Measurements from ENCODE around the gene RALY. TPM values are rescaled to one million over a fixed set of nuclear protein-coding genes. Genes with fewer than 3 reads are reported as not detected.

The RALY gene
- total RNA-seq, 1 experiment from 2014 or later = 218 TPM

DNA sequence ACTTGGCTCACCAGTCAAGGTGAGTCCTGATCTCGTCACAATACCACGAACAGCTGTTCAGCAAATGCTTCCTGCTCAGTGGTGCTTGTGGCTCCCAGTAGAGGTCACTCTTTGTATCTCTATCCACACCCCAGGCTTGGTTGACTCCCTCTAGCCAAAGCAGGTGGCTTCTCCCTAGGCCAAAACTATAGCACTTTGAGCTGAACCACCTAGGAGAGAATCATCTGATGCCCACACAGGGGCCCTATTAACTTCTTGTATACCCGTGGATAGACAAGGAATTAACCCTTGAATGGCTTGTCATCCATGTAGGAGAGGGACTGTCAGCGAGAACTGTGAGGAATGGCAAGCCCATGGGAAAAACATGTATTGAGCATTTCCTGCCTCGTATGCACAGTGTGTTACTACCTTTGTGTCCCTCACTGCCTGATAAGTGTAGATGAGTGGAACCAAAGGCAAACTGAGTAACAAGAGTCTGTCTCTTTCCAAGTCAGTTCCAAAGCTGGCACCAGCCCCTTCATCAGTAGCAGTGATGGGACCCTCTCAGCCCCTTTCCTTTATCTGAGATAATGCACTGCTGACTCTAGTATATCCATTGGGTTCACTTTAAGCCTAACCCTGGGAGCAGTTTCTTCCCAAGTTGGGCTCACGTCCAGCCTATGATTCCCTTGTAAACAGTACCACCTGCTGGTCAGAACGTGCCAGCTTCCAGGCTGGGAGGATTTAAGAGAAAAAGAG is 75.8 kb downstream of the RALY start:
- in situ Hi-C loops (cut with HindIII; ENCODE audit: low sequenced_read_pairs) = loop anchor here (5.0 kb wide), 1 partner anchor 67 kb away; no protein-coding TSS in a partner anchor
- DNase-seq (ENCODE audit: low spot score) = peak; percentile 89

DNA sequence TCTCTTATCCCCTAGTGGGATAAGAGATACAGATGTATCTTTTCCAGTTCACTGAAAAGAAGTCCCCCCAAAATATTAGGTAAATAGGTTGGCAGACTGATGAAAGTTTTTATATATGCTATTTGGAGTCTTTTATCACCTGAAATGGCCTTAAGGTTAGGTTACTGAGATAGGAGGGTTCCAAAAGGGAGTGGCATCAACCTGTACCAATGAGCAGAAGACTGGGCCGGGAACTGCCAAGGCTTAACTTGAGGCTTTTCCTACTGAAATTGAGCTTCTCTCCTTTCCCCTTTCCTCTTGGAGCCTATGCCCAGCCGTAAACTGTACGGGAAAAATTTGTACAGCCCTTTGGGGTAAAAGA is 76.3 kb downstream of the RALY start:
- in situ Hi-C loops (cut with HindIII; ENCODE audit: low sequenced_read_pairs) = loop anchor here (5.0 kb wide), 1 partner anchor 68 kb away; no protein-coding TSS in a partner anchor

DNA sequence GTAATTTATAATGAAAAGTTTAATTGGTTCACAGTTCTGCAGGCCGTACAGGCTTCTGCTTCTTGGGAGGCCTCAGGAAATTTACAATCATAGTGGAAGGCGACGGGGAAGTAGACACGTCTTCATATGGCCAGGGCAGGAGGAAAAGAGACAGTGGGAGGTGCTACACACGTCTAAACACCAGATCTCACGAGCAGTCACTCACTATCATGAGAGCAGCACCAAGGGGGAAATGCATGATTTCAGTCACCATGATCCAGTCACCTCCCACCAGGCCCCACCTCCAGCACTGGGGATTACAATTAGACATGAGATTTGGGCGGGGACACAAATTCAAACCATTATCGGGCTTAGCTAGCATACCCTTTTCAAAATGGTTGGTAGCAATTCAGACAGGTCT is 77.1 kb downstream of the RALY start:
- in situ Hi-C loops (cut with HindIII; ENCODE audit: low sequenced_read_pairs) = loop anchor here (5.0 kb wide), 1 partner anchor 69 kb away; no protein-coding TSS in a partner anchor
- no peak for DNase-seq (ENCODE audit: low spot score)

More for the DNA sequence above, 76.3 kb downstream of the RALY start:
- DNase-seq (ENCODE audit: low spot score) = no peak

DNA sequence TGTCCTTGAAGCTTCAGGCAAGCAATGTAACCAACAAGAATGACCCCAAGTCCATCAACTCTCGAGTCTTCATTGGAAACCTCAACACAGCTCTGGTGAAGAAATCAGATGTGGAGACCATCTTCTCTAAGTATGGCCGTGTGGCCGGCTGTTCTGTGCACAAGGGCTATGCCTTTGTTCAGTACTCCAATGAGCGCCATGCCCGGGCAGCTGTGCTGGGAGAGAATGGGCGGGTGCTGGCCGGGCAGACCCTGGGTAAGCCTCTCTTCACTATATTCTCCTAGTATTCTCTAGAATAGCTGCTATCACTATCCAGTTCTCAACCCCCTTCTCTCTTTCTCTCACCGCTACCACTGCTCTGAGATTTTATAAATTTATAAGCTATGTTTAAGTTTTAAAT is 78.4 kb downstream of the RALY start:
- in situ Hi-C loops (cut with HindIII; ENCODE audit: low sequenced_read_pairs) = loop anchor here (5.0 kb wide), 1 partner anchor 70 kb away; no protein-coding TSS in a partner anchor

DNA sequence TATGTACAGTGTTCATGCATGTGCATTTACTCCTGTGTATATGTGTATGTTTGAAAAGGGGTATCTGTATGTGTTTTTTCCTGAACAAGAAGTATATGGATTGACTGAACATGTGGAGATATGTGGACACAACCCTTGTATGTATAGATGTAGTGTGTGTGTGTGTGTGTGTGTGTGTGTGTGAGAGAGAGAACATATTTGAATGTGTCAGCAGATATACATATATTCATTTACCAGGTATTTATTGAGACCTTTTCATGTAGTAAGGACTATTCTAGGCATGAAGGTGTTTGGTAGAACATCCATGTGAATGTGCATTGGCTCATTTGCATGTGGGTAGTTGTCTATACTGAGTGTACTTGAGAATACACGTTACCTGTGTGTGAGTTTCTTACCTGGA is 79.1 kb downstream of the RALY start:
- DNase-seq (ENCODE audit: low spot score) = no peak
- in situ Hi-C loops (cut with HindIII; ENCODE audit: low sequenced_read_pairs) = loop anchor here (5.0 kb wide), 1 partner anchor 70 kb away; no protein-coding TSS in a partner anchor

More for the DNA sequence above, 78.4 kb downstream of the RALY start:
- no peak for DNase-seq (ENCODE audit: low spot score)

DNA sequence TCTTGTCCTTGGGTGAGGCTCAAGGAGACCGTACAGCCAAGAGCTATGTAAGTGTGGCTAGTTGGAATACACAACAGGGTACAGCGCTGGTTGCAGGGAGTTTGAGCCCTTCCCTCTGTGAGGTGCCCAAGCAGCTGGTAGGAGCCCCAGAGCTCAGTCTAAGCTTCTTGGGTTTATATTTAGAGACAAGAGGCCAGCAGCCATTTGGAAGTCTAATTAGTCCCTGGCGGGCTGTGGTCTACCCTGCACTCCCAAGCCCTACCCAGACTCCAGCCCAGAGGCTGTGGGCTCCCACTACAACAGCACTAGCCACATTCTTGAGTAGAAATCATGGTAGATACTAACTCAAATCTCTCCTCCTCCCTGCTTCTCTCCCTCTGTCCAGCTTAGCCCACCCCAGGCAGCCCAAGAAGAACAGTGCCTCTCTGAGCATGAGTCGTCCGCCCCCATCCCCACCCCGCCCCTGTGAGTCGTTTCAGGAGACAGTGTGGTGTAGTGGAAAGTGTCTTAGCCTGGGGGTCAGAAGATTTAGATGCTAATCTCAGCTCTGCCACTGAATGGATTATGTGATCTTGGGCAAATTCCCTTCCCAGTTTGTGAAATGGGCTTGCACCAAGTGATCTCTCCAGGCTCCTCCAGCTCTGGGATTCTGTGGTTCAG is 80.5 kb downstream of the RALY start:
- in situ Hi-C loops (cut with HindIII; ENCODE audit: low sequenced_read_pairs) = loop anchor here (5.0 kb wide), 1 partner anchor 72 kb away; no protein-coding TSS in a partner anchor
- no peak for DNase-seq (ENCODE audit: low spot score)

DNA sequence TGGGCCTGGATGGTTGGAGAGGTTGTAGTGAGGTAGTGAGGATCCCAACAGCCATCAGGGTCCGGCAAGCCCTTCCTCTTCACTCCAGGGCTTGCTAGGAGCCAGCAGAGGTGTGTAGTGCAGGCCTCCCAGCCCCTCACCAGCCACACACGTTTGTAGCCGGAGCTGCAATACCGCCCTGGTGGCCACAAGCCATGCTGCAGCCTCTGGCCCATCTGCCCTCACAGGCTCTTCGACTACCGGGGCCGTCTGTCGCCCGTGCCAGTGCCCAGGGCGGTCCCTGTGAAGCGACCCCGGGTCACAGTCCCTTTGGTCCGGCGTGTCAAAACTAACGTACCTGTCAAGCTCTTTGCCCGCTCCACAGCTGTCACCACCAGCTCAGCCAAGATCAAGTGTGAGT is 81.9 kb downstream of the RALY start:
- in situ Hi-C loops (cut with HindIII; ENCODE audit: low sequenced_read_pairs) = no loop called here
- DNase-seq (ENCODE audit: low spot score) = no peak

DNA sequence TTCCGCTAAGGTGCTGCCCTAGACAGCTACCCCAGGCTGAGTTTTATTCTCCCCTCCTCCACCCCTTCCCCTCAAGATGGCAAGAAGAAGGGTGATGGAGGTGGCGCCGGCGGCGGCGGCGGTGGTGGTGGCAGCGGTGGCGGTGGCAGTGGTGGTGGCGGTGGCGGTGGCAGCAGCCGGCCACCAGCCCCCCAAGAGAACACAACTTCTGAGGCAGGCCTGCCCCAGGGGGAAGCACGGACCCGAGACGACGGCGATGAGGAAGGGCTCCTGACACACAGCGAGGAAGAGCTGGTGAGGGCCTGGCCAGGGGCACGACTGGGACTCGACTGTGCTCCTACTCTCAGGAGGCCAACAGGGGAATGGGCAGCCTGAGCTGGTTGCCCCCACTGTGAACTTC is 83.2 kb downstream of the RALY start:
- in situ Hi-C loops (cut with HindIII; ENCODE audit: low sequenced_read_pairs) = no loop called here
- no peak for DNase-seq (ENCODE audit: low spot score)

DNA sequence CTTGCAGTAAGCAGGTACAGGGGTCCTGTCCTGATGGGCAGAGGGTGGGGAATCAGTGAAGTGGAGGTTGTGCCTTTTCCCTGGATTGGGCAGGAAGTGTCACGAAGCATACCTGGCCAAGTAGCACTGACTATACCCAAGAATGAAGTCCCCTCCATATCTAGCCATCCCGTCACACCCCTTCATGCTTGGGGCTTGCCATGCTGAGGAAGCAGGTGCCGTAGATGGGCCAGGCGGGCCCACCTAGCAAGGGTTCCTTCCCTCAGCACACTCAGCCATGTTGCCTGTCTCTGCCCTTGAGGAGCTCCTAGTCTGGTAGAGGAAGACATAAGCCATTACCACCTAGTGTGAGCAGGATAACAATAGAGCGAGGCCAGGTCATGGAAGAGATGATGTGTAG is 84.8 kb downstream of the RALY start:
- no peak for DNase-seq (ENCODE audit: low spot score)
- in situ Hi-C loops (cut with HindIII; ENCODE audit: low sequenced_read_pairs) = no loop called here

DNA sequence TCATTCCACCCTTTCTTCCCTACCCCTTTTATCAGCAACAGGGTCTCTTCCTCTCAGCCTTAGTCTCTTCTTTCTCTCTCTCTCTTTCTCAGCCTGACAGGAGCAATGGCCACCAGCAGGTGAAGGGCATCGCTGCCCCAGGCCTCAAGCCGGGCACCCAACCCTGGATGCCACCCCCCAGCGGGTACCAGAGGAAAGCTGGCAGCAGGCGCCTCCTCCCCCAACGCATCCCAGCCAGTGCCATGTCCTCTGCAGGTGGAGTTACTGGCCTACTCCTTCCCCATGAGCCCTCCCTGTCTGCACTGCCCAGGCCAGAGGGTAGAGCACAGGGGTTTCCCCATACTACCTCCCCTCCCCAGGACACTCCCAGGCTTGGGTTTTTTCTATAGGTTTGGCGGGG is 86.1 kb downstream of the RALY start:
- in situ Hi-C loops (cut with HindIII; ENCODE audit: low sequenced_read_pairs) = no loop called here
- no peak for DNase-seq (ENCODE audit: low spot score)

DNA sequence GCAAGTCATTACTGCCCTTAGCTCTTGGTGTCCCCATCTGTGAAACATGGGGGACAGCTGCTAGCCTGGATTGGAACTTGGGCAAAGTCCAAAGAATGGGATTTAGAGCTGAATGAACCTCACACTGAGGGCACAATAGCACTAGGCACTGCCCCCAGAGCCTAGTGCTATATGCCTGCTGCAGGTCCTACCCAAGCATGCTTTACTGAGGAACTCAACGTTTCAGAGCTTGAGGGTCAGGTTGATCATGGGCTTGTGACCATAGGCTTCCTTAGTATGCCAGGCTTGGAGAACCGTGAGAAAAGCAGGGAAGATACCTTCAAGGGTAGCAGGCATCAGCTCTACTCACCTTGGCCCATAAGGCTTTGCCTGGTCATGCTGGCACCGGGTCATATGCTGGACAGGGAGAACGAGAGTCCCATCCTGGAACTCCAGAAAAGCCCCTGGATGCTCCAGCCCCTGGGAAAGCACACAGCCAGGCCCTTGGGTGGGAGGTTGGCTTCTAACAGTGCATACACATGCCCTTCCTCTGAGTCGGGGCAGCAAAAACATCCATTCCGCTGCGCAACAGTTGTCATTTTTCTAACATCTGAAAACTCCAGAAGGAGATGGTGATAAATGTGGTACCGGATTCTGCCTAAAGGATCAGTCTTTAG is 88.6 kb downstream of the RALY start:
- in situ Hi-C loops (cut with HindIII; ENCODE audit: low sequenced_read_pairs) = no loop called here
- DNase-seq (ENCODE audit: low spot score) = peak; percentile 18

DNA sequence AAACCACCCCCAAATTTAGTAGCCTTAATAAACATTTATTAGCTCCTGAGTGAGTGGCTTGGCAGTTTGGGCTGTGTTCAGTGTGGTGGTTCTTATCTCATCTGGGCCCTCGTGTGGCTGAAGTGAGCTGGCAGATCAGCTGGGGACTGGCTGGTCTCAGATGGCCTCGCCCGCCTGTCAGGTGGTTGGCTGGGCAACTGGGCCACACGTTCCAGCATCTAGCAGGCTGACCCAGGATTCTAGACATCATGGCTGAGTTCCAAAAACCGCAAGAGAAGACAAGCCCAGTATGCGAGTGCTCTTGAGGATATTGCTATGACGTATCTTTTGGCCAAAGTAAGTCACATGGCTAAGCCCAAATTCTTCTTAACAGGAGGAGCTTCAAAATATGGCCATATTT is 89.4 kb downstream of the RALY start:
- DNase-seq (ENCODE audit: low spot score) = peak; percentile 77
- in situ Hi-C loops (cut with HindIII; ENCODE audit: low sequenced_read_pairs) = no loop called here

DNA sequence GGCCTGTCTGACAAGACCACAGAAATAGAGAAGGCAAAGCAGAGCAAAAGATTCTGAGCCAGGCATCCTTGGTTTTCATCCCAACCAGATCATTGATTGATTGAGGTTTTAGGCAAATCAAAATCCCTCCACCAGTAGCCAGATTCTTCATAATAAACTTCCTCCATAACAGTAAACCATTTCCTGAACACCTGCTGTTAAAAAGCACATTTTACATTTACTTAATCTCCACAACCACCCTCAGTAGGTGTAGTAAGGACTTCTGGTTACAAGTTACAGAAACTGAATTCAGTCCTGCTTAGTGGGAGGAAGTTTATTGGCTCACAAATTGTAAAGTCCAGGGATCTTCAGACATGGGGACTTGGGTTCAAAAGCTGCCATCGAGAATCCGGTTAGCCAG is 90.1 kb downstream of the RALY start:
- in situ Hi-C loops (cut with HindIII; ENCODE audit: low sequenced_read_pairs) = no loop called here
- DNase-seq (ENCODE audit: low spot score) = no peak

DNA sequence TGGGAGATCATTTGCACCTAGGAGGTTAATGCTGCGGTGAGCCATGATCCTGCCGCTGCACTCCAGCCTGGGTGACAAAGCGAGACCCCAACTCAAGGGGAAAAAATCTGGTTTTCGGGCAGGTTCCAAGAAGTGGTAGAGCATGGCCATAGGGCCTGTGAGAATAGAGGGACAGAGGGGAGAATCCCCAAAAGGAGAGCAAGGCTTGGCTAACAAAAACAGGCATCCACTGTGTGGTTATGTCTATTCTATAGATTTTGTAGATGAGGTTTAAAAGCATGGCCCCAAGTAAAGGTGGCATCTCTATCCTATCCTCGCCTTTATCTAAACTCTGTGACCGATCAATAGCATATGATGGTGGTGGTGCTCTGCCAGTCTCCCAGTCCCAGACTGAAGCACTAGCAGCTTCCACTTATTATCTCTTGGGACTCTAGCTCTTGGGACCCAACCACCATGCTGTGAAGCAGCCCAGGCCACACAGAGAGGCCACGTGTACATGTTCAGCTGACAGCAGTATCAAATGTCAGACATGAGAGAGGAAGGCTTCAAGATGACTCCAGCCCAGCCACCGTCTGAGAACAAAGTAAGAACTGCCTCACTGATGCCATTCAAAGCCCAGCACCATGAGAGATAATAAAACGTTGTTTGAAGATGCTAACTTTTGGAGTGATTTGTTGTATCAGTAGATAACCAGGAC is 90.7 kb downstream of the RALY start:
- in situ Hi-C loops (cut with HindIII; ENCODE audit: low sequenced_read_pairs) = no loop called here
- DNase-seq (ENCODE audit: low spot score) = no peak

DNA sequence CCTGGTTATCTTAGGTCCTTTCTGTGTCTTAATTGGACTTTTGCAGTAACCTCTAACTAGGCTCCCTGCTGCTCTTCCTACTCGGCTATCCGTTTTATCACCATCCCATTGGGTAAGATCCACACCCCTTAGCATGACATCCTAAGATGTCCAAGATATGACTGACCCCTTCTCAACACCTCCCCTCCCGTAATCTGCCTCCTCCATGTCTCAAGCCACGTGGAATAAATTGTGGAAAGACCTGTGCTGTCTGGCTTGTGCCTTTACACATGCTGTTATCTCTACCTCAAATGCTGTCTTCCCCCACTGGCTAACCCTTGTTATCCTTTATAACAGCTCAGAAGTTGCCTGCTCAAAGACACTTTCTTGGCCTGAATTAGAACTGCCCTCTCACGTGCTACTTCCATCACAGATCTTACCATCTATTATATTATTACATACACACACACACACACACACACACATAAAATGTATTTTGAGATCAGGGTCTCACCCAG is 91.9 kb downstream of the RALY start:
- in situ Hi-C loops (cut with HindIII; ENCODE audit: low sequenced_read_pairs) = no loop called here
- DNase-seq (ENCODE audit: low spot score) = no peak

DNA sequence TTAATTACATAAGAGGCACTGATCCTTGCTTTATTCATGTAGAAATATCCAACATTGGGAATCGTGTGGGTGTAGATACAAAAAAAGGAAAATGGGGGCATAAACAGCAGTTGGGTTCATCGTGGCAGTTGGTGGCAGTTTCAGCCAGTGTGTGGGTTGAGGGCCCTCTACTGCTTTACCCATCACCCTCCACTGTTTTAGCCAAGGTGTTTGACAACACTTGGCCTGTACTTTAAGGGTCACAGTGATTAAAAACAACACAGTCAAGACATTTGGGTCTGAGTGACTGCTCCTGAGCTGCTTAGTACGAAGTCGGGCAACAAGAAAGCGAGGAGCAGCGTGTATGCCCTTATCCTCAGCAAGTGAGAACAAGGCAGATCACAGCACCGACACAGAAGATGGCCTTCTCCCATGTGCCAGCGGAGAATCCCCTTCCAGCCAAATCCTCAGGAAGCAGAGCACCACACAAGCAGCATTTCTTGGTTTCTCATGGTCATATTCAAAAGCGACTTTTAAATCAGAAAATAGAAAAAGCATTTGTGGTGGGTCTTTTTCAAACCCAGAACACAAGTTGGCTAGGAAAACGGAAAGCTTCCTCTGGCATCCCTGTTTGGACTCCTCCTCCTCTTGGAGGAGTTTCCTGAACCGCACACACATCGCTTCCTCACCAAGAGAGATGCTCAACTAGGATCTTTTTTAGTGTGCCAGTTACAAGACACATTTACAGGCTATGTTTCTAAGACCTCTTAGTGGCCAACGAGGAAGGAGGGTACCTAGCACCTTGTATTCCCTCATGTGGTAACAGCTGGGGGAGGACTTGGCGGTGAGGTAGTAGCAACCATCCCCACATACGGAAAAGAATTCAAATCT is 94.8 kb downstream of the RALY start:
- in situ Hi-C loops (cut with HindIII; ENCODE audit: low sequenced_read_pairs) = no loop called here

DNA sequence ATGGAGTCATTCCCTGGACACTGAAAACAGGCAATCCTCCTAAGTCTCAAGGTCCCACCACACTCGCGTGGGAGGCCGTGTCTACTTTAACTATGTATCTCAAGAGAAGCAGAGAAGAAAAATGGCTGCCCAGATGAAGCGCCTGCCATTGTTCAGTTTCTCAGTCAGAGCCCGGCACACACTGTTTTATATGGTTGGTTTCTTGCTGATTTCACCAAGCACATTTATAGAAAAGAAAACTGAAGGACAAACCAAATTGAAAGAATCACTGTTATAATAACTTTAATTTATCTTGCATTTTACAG is 95.4 kb downstream of the RALY start:
- DNase-seq (ENCODE audit: low spot score) = no peak
- in situ Hi-C loops (cut with HindIII; ENCODE audit: low sequenced_read_pairs) = no loop called here

More for the DNA sequence above, 94.8 kb downstream of the RALY start:
- no peak for DNase-seq (ENCODE audit: low spot score)

DNA sequence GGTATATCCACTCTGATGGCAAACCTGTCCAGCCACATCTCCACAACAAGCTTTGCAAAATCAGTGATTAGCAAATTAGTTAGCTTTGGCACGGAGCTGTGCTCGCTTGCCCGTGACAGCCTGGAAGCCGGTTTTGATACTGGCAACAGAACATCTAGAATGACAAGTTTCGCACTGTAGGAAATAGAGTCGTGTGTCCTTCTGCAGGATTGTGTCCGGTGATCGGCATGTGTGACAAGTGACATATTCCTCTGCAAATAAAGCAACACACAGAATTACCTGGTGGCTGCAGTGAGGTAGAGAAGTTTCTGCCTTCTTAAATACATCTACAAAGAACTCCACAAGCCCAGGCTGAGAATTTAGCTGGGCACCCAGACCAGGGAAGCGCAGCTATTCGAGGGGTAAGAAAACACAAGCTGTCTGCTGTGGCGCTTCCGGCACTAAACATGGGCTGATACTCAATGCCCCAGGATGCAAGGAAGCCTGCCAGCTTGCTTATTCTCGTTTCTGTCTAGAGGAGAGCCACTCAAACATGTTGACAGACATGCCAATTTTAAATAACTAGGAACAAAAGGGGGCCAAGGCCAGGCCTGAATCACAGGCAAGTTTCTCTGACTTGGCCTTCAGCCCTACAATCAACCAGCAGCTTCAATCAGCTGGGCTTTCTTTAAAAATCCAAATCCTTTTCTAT is 96.1 kb downstream of the RALY start:
- in situ Hi-C loops (cut with HindIII; ENCODE audit: low sequenced_read_pairs) = no loop called here
- DNase-seq (ENCODE audit: low spot score) = peak; percentile 62

Data from G401 (cell line).